NCI-H1694 treated with DMSO at 0.1 percent for 48 hours (cell line): ENCODE measurements around the gene POU6F2.
A peak's percentile ranks its signal among the peaks of the same experiment; 100 is the strongest.
"Not testable (repeated sequence)": the region's sequence is repeated elsewhere in the genome, so short reads cannot be mapped to it uniquely, and the experiment has no call there.

Source experiments
- DNase-seq: peaks from one replicate; lab custom pipeline; 2025; lab: John Stamatoyannopoulos, UW

The POU6F2 gene

DNA sequence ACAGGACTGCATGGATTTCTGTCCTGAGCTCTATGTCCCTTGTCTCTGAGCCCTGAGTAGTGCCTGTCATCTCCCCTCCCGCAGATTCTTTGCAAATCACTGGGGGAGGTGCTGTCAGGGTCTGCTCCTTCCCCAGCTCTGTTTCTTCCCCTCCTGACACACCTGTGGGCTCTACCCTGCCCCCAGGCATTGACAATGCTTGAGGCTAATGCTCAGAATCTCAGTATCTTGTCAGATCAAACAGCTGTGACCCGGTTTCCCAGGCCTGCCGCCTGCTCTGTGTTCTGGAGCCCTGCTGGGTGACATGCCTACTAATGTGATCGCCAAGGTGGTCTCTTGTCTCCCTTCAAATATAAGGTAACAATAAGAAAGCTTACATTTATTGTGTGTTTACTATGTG lies 209.0 kb downstream of the POU6F2 start:
- no peak for DNase-seq

DNA sequence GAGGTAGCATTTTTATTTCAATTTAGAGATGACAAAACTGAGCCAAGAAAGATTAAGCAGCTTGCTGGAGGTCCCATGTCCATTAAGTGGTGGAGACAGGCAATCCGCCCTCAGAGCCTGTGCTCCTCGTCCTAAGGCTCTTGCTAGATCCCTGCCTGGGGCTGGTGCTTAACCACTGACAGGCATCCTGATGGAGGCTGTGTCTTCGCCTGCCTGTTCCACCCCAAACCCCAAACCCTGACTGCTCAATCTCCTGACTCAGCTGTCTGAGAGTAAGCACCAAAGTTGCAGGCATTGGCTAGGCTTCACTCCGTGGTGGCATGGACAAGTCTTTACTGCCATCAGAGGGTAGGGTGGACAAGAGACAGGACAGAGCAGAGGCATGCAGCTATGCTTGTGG lies 209.4 kb downstream of the POU6F2 start:
- no peak for DNase-seq

DNA sequence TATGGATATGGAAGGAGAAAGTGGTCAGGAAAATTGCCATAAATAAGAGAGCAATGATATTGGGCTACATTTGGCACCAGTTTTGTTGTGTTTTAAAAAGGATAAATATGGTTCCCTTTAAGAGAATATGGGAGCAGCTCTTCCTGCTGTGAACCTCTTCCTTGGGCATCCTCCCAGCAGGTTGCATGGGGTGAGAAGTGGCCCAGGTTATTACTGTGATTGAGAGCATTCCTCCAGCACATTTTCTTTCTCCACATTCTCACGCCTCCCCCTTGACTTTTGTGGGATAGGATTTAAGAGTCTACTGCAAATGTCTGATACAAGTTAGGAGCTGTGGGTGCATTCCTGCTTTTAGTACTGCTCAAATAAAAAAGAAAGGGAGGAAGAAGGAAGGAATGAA lies 214.8 kb downstream of the POU6F2 start:
- DNase-seq = no peak

DNA sequence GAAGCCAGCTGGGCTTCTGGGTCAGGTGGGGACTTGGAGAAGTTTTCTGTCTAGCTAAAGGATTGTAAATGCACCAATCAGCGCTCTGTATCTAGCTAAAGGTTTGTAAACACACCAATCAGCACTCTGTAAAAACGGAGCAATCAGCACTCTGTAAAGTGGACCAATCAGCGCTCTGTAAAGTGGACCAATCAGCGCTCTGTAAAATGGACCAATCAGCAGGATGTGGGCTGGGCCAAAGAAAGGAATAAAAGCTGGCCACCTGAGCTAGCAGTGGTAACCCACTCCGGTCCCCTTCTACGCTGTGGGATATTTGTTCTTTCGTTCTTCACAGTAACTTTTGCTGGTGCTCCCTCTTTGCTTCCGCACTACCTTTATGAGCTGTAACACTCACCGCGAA lies 216.7 kb downstream of the POU6F2 start:
- not testable (repeated sequence) for DNase-seq

DNA sequence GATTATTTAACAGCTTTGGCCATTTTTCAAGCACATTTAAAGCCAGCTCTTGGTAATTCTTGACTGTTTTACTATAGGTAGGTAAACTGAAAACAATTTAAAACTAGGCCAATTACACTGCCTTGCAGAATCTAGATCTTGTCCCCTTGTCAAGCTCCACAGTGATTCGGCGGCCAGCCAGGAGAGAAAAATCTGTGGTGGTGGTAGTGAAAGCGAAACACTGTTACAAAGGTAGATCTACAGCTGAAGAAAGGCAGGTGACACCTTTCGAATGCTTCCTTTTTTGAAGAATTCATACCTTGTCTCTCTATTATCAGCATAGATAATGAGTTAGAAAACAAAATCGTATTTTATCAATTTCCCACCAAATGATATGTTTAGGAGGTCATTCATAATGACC lies 218.3 kb downstream of the POU6F2 start:
- DNase-seq = no peak

DNA sequence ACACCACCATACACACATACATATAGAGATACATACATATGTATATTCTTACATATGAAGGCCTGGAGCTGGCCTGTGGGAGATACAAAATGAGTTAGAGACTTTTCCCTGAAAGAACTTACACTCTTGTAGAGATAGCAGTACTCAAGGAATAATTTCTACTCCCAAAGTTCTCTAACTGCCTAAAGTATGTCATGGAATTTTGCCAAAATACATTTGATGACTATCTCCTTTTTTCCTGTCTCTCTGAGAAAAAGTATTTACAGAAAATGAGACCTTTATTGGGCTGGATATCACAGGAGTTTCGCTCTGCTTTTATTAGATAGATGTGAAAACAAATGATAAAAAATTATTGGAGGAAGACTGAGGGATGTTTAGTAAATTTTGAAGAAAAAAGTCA lies 220.1 kb downstream of the POU6F2 start:
- no peak for DNase-seq

DNA sequence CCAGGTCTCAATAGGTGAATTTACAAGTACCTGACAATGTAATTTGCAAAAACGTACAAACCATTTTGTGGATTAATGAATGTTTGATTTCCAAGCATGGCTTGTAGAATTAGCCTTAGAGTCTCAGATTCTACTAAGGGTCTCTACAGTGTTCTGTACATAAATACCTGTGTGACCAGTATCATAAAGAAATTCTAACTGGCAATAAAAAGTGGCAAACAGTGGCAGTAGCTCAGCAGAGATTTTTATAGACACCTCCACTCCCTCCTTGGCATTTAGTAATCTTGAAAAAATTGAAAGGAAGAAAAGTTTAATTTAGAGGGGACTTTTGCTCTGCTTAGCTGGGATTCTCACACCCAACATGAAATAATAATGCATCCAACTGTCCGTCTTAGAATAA lies 220.8 kb downstream of the POU6F2 start:
- no peak for DNase-seq

DNA sequence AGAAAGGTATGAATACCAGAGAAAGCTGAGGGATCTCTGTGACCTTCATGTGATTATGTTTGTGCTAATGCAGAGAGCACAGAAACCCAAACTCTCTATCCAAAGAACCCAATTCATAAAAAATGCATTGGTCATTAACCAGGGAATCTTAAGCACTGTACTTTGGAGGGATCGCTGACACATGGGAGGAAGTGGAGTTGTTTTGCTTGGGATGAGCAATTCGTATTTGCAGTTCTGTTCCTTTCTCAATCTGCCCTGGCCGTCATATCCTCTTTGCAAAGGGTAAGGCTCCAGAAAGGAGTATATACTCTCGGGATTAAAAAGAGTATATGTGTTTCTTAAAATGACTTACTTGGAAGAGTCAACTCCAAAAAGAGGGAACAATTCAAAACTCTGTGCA lies 221.3 kb downstream of the POU6F2 start:
- DNase-seq = no peak

DNA sequence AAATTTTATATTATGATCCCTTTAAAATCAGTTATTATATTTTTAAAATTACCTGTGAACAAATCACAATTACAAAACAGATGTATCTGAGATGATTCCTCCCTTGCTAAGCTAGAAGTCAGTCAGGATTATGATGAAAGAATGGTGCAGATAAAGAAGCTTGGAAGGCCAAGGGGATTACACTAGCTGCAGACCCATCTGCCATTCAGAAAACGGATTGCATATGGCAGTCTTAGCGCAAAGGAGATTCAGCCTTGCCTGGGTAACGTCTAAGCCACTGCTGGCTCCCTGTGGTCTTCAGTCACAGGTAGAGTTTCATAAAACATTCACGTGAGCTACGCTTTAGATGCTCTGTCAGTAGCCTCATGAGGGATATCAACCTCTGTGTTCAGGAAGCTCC lies 222.2 kb downstream of the POU6F2 start:
- DNase-seq = no peak

DNA sequence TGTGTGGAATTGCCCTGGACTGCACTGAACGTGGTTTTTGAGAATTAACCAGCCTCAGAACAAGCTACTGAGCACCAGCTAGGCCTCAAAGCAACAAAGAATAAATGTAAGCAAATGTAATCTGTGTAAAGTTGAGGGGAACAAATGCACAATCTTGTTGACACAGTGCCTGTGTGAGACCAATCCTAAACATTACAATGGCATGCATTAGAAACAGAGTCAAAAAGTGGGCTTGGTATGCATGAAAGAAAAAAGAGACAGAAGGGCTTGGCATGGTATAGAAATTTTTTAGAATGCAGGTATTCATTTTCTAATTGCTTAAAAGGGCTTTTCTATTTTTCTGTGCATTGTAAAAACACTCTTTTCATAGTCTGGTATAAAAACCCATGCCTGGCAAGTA lies 224.3 kb downstream of the POU6F2 start:
- DNase-seq = no peak

DNA sequence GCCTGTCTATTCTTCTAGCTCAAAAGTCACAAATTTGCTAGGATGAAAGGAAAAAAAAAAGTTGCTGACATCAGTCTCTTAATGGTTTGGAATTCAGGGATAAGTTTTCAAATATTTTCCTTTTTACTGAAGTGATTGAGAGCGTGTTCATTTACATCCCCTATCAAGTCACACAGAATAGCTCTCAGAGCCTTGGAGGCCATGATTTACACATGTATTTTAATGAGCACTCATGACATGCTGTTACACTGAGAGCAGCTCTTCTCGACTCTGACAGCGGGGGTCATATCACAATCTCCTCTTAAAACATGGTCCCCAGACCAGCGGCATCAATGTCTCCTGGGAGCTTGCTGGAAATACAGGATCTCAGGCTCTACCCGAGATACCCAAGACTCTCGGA lies 232.7 kb downstream of the POU6F2 start:
- DNase-seq = no peak

DNA sequence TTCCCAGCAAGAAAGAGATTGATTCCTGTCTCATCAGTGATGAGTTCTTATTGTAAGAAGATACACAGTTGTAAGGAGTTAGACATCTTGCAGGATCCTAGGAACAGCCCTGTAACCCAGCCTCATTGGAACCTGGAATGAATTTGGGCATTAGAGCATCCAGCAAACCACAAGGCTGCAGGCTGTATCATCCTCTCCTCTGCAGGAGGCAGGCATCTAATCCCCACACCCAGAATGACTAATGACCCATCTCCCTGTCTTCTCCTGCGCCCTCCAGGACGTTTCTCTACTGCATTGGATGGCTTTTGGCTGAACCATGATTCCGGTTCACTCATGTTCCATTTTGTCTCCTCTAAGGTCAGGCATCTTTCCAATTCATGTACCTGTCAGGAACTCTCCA lies 233.9 kb downstream of the POU6F2 start:
- DNase-seq = no peak

DNA sequence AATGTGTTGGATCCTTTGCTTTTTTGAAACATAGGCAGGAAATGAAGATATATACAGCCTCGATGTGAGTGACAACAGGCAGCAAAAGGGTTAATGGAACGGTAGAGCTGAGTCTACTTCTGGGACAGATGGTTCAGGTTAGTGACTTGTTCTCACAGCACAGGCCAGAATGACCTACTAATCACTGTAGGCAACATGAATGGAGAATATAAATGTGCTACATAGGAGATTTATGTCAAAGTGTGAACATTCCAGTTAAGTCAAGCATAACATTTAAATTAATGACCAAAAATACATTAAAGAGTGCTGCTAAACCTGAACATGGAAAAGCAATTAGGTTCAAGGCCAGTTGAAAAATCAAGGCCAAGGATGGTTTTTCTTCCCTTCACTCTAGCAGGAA lies 235.2 kb downstream of the POU6F2 start:
- no peak for DNase-seq

DNA sequence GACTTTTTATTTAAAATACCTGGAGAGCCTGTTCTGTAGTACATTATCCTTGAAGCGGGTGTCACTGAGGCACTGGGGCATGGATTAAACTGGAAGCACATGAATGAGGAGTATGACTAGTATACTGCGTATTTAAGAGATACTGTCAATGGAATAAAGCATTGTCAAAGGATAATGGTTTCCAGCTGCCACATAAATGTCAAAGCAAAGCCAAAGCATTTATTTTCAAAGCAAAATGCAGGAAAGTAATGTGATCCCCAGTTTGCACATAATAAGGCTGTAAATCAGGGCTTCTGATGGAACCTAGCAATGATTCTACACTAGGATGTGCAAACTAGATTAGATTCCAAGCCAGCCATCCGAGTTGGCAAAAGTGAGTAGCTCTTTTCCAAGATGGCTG lies 240.1 kb downstream of the POU6F2 start:
- no peak for DNase-seq

DNA sequence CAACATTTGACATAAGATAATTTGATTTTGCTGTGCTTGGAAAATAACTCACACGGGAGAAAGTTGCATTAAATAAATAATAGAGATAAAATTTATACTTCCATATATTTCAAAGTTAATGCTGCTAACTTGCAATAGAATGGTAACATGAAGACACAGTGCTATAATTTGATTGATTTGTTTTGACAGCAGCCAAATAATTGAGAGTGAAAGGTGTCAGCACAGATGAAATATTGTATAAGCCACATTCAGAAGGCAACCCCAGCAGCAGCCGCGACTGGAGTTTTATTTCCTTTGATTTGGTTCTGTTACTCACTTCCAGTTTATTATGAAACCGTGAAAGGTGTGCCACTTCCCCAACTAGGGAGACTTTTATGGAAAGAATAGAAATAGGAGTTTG lies 242.2 kb downstream of the POU6F2 start:
- DNase-seq = no peak

DNA sequence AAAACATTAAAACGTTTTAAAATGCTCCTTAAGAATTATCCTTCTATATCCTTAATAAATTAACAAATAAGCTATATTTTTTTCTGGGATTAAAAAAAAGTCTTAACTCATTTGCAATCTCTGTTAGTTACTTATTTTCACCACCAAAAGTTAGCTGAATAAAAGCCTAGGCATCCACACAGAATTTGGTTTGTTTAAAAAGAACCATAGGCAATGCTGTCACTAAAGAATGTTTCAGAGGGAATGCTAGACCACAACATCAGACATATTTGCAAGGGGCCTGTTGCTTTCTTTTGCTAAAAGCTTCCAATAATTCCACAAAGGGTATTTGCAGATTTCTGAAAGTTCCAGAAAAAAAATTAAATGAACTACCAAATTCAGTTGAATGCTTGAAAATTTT lies 244.2 kb downstream of the POU6F2 start:
- DNase-seq = no peak

DNA sequence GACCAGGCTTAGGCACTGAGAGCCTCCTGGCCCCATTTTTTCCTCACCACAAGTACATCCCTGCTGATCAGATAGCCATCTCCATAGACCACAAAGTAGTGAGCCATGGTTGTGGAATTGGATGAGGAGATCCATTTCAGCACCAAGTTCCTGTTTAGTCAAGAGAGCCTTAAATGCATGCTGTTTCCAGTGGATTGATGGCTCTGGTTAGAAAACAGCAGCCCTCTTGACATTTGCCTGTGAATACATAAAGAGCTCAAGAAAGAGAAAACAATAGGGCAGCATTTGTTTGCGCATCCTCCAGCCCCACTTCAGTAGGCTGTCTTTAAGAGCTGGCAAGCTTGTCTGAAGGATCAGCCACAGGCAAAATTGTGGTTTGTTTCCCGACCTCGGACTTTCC lies 251.2 kb downstream of the POU6F2 start:
- no peak for DNase-seq

DNA sequence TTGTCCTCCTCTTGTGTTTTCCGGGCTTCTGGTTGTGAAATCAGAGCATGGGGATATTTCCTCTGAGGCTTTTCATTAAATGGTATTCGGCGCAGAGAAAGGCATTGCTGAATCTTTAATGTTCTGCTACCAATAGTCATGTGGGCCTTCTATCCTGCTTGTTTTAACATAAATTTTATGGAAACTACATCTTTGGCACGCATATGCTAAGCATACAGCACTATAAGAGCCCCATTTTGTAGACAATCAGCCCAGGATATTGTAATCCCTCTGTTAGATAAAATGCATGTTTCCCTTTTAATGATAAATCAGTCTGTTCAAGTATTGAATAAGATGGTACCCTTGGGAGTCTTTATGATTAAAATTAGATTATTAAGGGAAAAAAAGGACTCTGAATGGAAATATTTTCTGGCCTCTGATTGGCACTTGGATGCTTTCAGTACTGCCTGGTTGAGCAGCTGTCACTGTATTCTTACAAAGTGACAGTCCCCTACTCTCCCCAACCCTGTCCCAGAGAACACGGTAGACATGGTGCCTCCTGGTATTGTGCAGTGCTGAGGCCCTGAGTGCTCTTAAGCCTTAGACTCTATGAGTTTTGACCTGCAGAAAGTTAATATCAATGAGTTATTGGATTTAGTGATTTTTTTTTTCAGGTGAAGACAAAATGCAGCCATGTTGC lies 256.3 kb downstream of the POU6F2 start:
- DNase-seq = no peak

DNA sequence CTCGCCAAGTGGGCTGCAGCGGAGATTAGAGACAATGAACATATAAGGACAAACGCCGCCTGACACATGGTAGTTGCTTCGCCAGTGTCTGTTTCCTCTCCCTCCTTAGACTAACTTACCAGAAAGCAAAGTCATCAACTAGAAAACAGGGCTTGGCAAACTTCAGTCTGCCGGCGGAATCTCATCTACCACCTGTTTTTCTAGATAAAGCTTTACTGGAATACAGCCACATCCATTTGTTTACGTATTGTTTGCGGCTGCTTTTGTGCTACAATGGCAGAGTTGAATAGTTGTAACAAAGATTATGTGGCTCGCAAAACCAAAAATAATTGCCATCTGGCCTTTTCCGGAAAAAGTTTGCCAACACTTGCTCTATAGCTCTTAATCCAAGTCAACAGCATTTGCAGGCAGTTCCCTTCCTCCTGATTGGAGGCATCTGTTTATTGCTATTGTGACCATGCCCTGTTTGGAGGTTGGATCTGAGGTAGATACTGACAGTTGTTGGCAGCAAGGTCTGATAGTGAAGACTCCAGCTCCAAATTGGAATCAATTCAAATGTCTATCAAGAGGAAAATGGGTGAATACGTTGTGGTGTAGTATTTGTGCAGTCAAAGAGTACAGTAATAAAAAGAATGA lies 260.6 kb downstream of the POU6F2 start:
- peak; percentile 42 for DNase-seq

DNA sequence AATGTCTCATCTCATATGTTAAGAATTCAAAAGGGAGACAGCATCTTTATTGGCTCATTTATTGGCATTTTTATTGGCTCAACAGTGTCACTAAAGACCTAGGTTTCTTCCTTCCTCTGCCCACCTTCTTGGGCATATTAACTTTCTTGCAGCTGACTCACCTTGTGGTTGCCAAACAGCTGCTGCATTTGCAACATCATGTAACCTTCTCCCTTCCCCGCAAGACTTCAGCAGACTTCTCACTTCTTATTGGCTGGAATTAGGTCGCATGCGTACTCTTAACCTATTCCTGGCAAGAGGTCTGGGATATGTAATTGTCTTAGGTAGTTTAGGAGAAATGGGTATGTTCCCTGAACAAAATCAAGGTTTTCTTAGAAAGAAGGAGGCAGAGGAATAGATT lies 263.2 kb downstream of the POU6F2 start:
- no peak for DNase-seq

DNA sequence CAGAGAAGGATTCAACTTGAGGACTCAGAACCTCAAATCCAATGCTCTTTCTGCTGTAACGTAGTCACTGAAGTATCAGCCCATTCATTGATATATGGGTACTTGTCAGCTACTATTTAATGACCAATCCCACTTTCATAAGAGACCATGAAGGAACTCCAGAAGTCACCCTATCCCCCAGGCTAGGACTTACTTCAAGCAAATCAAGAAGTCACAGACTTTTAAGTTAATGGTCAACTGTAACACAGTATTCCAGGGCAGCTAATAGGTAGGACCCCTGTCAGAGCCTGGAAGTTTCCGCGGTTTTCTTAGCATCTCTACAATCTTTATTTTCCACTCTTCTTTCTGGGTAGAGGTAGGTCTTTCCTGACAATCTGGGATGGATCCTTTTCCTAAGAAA lies 269.9 kb downstream of the POU6F2 start:
- DNase-seq = no peak

DNA sequence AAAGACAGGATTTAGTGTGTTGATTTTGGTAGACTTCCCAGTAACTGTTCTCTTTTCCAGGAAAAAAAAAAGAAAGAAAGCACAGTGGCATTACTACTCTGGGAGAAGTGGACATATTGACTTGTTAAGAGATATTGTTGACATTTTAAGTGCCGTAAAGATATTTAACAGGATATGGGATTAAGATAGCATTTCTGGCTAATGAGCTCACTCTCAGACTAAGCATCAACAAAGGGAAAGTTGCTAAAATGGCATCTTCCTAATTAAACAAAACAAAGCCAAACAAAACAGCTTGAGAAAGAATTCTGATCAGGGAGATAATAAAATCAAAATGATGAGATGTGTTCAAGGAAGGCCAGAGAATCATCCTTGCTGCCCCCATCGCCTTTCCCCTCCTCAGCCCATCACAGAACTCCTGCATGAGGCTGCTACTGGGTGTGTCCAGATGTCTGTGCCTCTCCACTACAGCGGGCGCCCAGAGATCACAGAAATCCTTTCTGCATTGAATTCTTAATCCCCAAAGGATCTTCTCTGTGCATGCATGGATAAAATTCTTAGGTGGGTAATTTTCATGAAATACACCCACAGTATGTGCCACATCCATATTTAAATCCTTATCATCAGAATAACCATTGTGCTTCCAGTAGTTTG lies 270.5 kb downstream of the POU6F2 start:
- DNase-seq = no peak

DNA sequence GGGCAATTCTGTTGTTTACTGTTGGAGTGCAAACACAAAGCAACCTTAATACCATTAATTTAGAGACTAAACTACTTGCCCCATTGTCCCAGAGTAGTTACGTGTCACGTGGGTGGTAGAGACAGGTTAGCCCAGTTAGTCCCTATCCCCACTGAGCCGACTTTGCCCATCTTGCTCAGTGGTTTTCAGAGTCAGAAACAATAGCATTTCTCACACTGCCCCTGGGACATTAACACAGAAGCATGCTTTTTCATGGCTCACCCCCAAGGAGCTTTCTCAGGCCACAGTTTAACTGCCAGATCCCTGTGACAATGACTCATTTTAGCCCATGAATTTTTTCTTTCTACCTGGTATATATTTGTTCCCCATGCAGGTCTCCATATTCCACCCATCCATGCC lies 271.0 kb downstream of the POU6F2 start:
- DNase-seq = no peak

DNA sequence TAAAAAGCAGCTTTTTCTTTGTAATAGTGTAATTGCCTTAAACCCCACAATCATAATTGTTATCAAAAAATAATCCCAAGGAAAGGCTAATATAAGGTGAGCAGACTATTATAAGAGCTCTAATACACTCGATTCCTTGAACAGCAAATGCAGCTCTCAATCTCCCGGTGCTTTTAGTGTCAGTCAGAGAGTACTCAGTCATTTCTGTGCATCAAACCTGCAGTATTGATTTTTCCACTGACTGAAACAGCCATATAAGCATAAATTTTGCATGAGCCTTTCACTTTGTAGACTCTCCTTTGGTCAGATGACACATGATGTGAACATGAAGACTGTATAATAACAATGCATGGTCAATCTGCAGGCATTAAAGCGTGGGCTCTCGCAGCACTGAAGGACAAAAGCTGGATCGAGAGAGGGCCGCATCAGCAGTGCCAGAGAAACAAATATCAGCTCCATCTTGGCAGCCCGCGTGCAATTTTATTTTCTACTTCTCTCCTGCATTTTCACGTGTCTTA lies 272.0 kb downstream of the POU6F2 start:
- no peak for DNase-seq
